Keratinocyte (primary cell): ENCODE results near the gene PPP1R37. TPM values are rescaled to one million over a fixed set of nuclear protein-coding genes. Genes with fewer than 3 reads are reported as not detected.

Experiments
- DNase-seq: peaks from one replicate; pipeline ENCODE4 v3.0.0-alpha.2; 2011; ENCODE audit warnings: low read depth, missing footprints, low spot score
- FAIRE-seq: peaks from 2 replicates; lab custom pipeline; 2011; peaks lifted over from hg19 to GRCh38; lab: Jason Lieb, UNC
- H2AFZ ChIP-seq: 2 replicates; pipeline ENCODE4 v1.6.0; 2012; ENCODE audit warnings: low read length, control low read depth, inconsistent platforms; ENCODE audit not compliant: control insufficient read depth
- H3K27ac ChIP-seq: 2 replicates; pipeline ENCODE4 v1.5.1; 2011; ENCODE audit warnings: low read length; ENCODE audit not compliant: control insufficient read depth, insufficient read depth
- H3K27me3 ChIP-seq: 3 replicates; pipeline ENCODE4 v1.6.0; 2011; ENCODE audit warnings: low read length; ENCODE audit not compliant: control insufficient read depth, insufficient read depth; ENCODE audit errors: extremely low read depth
- H3K36me3 ChIP-seq, 2 experiments: 2 replicates in 1 of 2; 3 replicates in 1 of 2; pipeline ENCODE4 v1.5.1; 2011; ENCODE audit warnings: low read length in 2 of 2, mild to moderate bottlenecking in 1 of 2; ENCODE audit not compliant: control insufficient read depth in 2 of 2, insufficient read depth in 2 of 2; ENCODE audit errors: extremely low read depth in 1 of 2
- H3K4me1 ChIP-seq: 3 replicates; pipeline ENCODE4 v1.5.1; 2011; ENCODE audit warnings: low read length; ENCODE audit not compliant: control insufficient read depth, insufficient read depth; ENCODE audit errors: extremely low read depth
- H3K4me2 ChIP-seq: 3 replicates; pipeline ENCODE4 v1.6.0; 2011; ENCODE audit warnings: low read depth, low read length; ENCODE audit not compliant: control insufficient read depth, insufficient read depth; ENCODE audit errors: extremely low read depth
- H3K4me3 ChIP-seq, 3 experiments: fragments of 200-600 bp in 1 of 3; sonication (generic) in 1 of 3; 2 replicates in 2 of 3; 3 replicates in 1 of 3; pipeline ENCODE4 v1.5.1; 2011 to 2016; ENCODE audit warnings: low read length in 3 of 3, mild to moderate bottlenecking in 3 of 3, control low read depth in 2 of 3, inconsistent platforms in 1 of 3, low read depth in 1 of 3, mixed read lengths in 1 of 3, mixed run types in 1 of 3, moderate library complexity in 1 of 3; ENCODE audit not compliant: control insufficient read depth in 2 of 3, insufficient read depth in 2 of 3; ENCODE audit errors: extremely low read depth in 1 of 3
- H3K79me2 ChIP-seq: 2 replicates; pipeline ENCODE4 v1.6.0; 2012; ENCODE audit warnings: low read length; ENCODE audit not compliant: control insufficient read depth, insufficient read depth
- H3K9ac ChIP-seq: 3 replicates; pipeline ENCODE4 v1.6.0; 2011; ENCODE audit warnings: low read length; ENCODE audit not compliant: control insufficient read depth, insufficient read depth; ENCODE audit errors: extremely low read depth
- H3K9me1 ChIP-seq: 3 replicates; pipeline ENCODE4 v1.6.0; 2011; ENCODE audit warnings: low read length; ENCODE audit not compliant: control insufficient read depth, insufficient read depth; ENCODE audit errors: extremely low read depth
- H3K9me3 ChIP-seq: 2 replicates; pipeline ENCODE4 v1.5.1; 2012; ENCODE audit warnings: low read depth, low read length; ENCODE audit not compliant: control insufficient read depth
- H4K20me1 ChIP-seq: 3 replicates; pipeline ENCODE4 v1.6.0; 2011; ENCODE audit warnings: low read length; ENCODE audit not compliant: control insufficient read depth, insufficient read depth; ENCODE audit errors: extremely low read depth
- EZH2 ChIP-seq: IDR thresholded peaks from one replicate; pipeline ENCODE4 v1.6.1; 2012; ENCODE audit warnings: inconsistent platforms, mild to moderate bottlenecking, low read length, moderate library complexity
- dilution Hi-C: fragments of 300-500 bp; cut with MboI; formaldehyde crosslinking; loops from one replicate; pipeline ENCODE4 v1.7.0; 2020; ENCODE audit warnings: low sequenced_read_pairs; ENCODE audit not compliant: extremely low pct_ligation_motif_present
- polyA plus RNA-seq, 5 experiments: library from polyadenylated mRNA; depleted of rRNA in 3 of 5; stranded (reverse) in 3 of 5; stranded (forward) in 1 of 5; unstranded in 1 of 5; fragments of >200 nt; gene quantifications; 1 replicate in 1 of 5; 2 replicates in 3 of 5; 3 replicates in 1 of 5; pipeline versions ENCODE4 v1.2.1 to v1.2.3, GENCODE V29; 2011 to 2012; ENCODE audit warnings: missing spikeins in 2 of 5, low read depth in 1 of 5, low replicate concordance in 1 of 5
- TF ChIP-seq, protein P1 (sequence below), 3 experiments: IDR thresholded peaks in 1 of 3; conservative IDR thresholded peaks in 1 of 3; optimal IDR thresholded peaks in 1 of 3; 2 replicates in 2 of 3; 3 replicates in 1 of 3; pipeline versions ENCODE3 to v1.5.1; 2011; ENCODE audit warnings: low read length in 3 of 3, mild to moderate bottlenecking in 3 of 3, moderate library complexity in 2 of 3, control low read depth in 1 of 3, inconsistent platforms in 1 of 3; ENCODE audit not compliant: insufficient read depth in 2 of 3; ENCODE audit errors: extremely low read depth in 1 of 3

The PPP1R37 gene
- polyA plus RNA-seq, 1 donor (not counting 4 experiments of a cell fraction or from before 2014, with no cell fraction given) = 8.6 TPM

DNA sequence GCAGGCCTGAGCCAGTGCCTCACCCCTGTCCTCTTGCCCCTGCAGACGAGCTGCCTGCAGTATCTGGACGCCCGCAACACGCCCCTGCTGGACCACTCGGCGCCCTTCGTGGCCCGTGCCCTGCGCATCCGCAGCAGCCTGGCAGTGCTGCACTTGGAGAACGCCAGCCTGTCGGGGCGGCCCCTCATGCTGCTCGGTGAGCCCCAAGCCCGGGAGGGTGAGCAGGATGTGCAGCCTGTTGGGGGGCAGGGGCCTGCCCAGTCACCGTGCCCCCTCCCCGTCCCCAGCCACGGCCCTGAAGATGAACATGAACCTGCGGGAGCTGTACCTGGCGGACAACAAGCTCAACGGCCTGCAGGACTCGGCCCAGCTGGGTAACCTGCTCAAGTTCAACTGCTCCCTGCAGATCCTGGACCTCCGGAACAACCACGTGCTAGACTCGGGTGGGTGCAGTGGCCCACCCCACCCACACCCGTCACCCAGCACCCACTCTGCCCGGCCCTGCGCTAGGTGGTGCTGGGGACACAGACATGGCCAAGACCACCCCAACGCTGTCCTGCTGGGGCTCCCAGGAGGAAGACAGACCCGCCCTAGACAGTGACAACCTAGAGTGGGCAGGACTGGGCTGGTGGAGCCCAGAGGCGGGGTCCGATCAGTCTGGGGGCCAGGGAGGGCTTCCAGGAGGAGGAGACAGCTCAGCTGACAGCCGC is 49.2 kb downstream of the PPP1R37 start:
- Histone ChIP-seq H3K79me2 (peaks cover 8% of the 10 kb centered on the region), H3K36me3 (peaks cover 9 to 14% of the 10 kb centered on the region in 2 experiments)

DNA sequence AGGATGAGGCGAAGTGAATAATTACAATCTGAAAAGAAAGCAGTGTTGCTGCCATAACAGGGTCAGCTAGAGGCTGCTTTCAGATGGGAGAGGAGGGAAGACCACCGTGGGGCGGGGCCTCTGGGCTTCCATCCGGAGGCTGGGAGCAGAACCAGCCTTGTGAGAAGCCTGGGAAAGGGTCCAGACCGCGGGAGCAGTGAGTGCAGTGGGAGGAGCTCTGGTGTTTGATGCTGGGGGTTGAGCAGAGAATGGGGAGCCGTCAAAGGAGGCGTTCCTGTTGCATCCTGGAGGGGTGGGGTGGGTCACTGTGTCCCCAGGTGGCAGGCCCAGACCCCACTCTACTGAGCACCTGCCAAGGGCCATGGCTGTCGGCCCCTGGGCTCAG is 49.7 kb downstream of the PPP1R37 start:
- peaks cover 9 to 14% of the 10 kb centered on the region in 2 experiments for H3K36me3 ChIP-seq
- H3K4me1 ChIP-seq = peaks cover 3% of the 10 kb centered on the region
- H3K79me2 ChIP-seq = peaks cover 6% of the 10 kb centered on the region
- H3K9me1 ChIP-seq = peaks cover 3% of the 10 kb centered on the region
- no peak overlapping the region for H3K9ac ChIP-seq
- dilution Hi-C loops = no loop called here
- no peaks in the 10 kb centered on the region for H3K9me3 ChIP-seq
- H3K27ac ChIP-seq = no peak overlapping the region
- no peak for TF ChIP-seq EZH2
- TF ChIP-seq, protein P1, sequence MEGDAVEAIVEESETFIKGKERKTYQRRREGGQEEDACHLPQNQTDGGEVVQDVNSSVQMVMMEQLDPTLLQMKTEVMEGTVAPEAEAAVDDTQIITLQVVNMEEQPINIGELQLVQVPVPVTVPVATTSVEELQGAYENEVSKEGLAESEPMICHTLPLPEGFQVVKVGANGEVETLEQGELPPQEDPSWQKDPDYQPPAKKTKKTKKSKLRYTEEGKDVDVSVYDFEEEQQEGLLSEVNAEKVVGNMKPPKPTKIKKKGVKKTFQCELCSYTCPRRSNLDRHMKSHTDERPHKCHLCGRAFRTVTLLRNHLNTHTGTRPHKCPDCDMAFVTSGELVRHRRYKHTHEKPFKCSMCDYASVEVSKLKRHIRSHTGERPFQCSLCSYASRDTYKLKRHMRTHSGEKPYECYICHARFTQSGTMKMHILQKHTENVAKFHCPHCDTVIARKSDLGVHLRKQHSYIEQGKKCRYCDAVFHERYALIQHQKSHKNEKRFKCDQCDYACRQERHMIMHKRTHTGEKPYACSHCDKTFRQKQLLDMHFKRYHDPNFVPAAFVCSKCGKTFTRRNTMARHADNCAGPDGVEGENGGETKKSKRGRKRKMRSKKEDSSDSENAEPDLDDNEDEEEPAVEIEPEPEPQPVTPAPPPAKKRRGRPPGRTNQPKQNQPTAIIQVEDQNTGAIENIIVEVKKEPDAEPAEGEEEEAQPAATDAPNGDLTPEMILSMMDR (optimal IDR thresholded peaks at IDR 0.05 in 1 of 3, IDR thresholded peaks at IDR 0.05 in 1 of 3, conservative IDR thresholded peaks at IDR 0.05 in 1 of 3; ENCODE audit: extremely low read depth in 1 of 3, insufficient read depth in 2 of 3, low read length in 3 of 3) = no peak
- DNase-seq (no peak), FAIRE-seq (no peak)
- no peak overlapping the region for H3K4me3 ChIP-seq
- no peak overlapping the region for H3K4me2 ChIP-seq
- no peak overlapping the region for H2AFZ ChIP-seq
- no peaks in the 10 kb centered on the region for H4K20me1 ChIP-seq
- no peaks in the 10 kb centered on the region for H3K27me3 ChIP-seq

More for the DNA sequence above, 49.2 kb downstream of the PPP1R37 start:
- FAIRE-seq (no peak), DNase-seq (no peak)
- Histone ChIP-seq H3K27me3 (no peaks in the 10 kb centered on the region), H3K9ac (no peak overlapping the region), H3K9me1 (peaks cover 3% of the 10 kb centered on the region), H3K4me2 (no peak overlapping the region), H3K4me1 (peaks cover 3% of the 10 kb centered on the region), H2AFZ (no peak overlapping the region), H4K20me1 (no peaks in the 10 kb centered on the region), H3K27ac (no peak overlapping the region), H3K9me3 (no peaks in the 10 kb centered on the region), H3K4me3 (no peak overlapping the region)
- dilution Hi-C loops = no loop called here
- TF ChIP-seq EZH2 = no peak
